Upper lobe of right lung (tissue), 1 donor: ENCODE measurements around the gene ADAMTS2. TPM values are rescaled to one million over a fixed set of nuclear protein-coding genes. Genes with fewer than 3 reads are reported as not detected.
A peak's percentile ranks its signal among the peaks of the same experiment; 100 is the strongest.

Experiments used
- ATAC-seq: fragments of 200-7000 bp; cut with Tn5 transposase; one replicate; pipeline ENCODE4 v1.9.1; 2020; ENCODE audit warnings: mild to moderate bottlenecking, moderate library complexity
- DNase-seq: peaks from one replicate; pipeline ENCODE4 v3.0.0-alpha.2; 2020
- H3K27ac ChIP-seq: fragments of 200-600 bp; one replicate; pipeline ENCODE4 v1.8.0; 2022
- H3K27me3 ChIP-seq: fragments of 200-600 bp; one replicate; pipeline ENCODE4 v1.8.0; 2022; ENCODE audit warnings: mild to moderate bottlenecking
- H3K36me3 ChIP-seq: fragments of 200-600 bp; one replicate; pipeline ENCODE4 v1.8.0; 2022
- H3K4me1 ChIP-seq: fragments of 200-600 bp; one replicate; pipeline ENCODE4 v1.8.0; 2022
- H3K4me3 ChIP-seq: fragments of 200-600 bp; one replicate; pipeline ENCODE4 v1.8.0; 2022; ENCODE audit warnings: mild to moderate bottlenecking
- H3K9me3 ChIP-seq: fragments of 200-600 bp; one replicate; pipeline ENCODE4 v1.8.0; 2022
- CTCF ChIP-seq: fragments of 200-600 bp; IDR thresholded peaks from one replicate; pipeline ENCODE4 v1.8.0; 2022; ENCODE audit warnings: antibody characterized with exemption
- intact Hi-C: fragments of 100-400 bp; cut with DNase I; formaldehyde crosslinking; loops from one replicate; pipeline ENCODE4 v1.11.0; 2022
- total RNA-seq: library from RNA; stranded (reverse); fragmentation: NEBNext Ultra II Directional; extraction: Animal tissue kit (Norgen Biotek cat#: 25700); gene quantifications from one replicate; pipeline ENCODE4 v1.2.1, GENCODE V29; 2021
- donor health status: DM: no; HTN: yes; CAD: no; lungs with severe emphysema.

ADAMTS2 gene
- total RNA-seq, 1 donor from 2014 or later, result 16.4 TPM

DNA sequence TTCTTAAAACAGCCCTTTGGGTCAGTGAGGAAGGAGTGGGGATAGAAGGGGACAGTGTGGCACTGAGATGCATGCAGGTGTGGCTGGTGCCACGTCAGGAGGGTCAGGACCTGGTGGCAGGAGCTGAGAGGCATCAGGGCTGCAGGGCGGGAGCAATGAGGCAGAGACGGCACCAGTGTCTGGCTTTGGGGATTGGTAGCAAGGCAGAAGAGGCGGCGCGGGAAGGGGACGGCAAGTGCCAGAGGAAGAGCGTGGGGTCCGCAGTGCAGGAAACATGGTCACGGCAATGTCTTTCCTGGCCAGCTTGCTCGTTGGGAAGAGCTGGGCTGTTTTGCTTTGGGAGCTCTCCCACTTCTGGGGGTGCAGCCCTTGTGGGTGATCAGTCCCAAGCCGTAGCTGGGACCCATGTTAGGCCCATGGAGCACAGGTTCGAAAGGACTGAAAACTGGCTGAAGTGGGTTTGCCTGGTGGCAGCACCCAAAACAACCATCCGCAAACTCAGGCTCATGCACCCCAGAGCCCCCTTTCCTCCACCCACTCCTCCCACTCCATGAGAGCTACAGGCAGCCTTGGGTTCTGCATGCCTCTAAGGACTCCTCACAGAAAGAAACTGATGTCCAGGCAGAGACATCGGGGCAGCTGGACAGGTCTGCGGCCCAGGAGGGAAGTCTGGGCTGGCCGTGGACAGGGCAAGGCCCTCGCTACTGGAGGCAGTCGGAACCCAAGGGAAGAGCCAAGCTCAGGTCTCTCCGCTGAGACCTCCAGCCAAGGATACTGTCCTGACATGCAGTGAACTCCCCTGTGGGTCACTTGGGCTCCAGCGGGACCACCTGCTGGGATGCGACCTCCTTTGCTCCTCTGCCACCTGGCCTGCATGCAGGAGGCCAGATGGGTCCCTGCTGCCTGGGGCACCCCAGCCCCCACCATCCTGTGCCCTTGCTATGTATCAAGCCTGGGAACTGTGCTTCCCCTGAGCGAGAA, 180.6 kb downstream of the ADAMTS2 start:
- Histone ChIP-seq H3K27me3 (peaks cover 7% of the 10 kb centered on the region), H3K36me3 (no peaks in the 10 kb centered on the region), H3K27ac (no peak overlapping the region), H3K4me3 (no peak overlapping the region), H3K4me1 (peaks cover 9% of the 10 kb centered on the region), H3K9me3 (no peaks in the 10 kb centered on the region)
- peak; percentile 62 for DNase-seq
- intact Hi-C loops, result loop anchor here (10.0 kb wide), 1 partner anchor 330 kb away; no protein-coding TSS in a partner anchor
- no peak for ATAC-seq
- no peak for TF ChIP-seq CTCF

GRCh38 chr5:179163236-179164155, 181.8 kb downstream of the ADAMTS2 start:
- Histone ChIP-seq H3K27ac (no peak overlapping the region), H3K9me3 (no peaks in the 10 kb centered on the region), H3K4me3 (no peak overlapping the region), H3K4me1 (peaks cover 9% of the 10 kb centered on the region), H3K27me3 (peaks cover 5% of the 10 kb centered on the region), H3K36me3 (no peaks in the 10 kb centered on the region)
- no peak for TF ChIP-seq CTCF
- intact Hi-C loops, result loop anchor here (10.0 kb wide), 1 partner anchor 331 kb away; no protein-coding TSS in a partner anchor
- ATAC-seq (no peak), DNase-seq (peak; percentile 47)

- Histone ChIP-seq H3K9me3 (no peaks in the 10 kb centered on the region), H3K4me3 (no peak overlapping the region), H3K36me3 (no peaks in the 10 kb centered on the region), H3K27ac (no peak overlapping the region), H3K4me1 (peaks cover 8% of the 10 kb centered on the region), H3K27me3 (peaks cover 5% of the 10 kb centered on the region)
- intact Hi-C loops, result loop anchor here (10.0 kb wide), 1 partner anchor 332 kb away; no protein-coding TSS in a partner anchor
- peak; percentile 57 for DNase-seq
- no peak for ATAC-seq
- no peak for TF ChIP-seq CTCF
Observed at GRCh38 chr5:179162351-179163235, 182.7 kb downstream of the ADAMTS2 start.

DNA sequence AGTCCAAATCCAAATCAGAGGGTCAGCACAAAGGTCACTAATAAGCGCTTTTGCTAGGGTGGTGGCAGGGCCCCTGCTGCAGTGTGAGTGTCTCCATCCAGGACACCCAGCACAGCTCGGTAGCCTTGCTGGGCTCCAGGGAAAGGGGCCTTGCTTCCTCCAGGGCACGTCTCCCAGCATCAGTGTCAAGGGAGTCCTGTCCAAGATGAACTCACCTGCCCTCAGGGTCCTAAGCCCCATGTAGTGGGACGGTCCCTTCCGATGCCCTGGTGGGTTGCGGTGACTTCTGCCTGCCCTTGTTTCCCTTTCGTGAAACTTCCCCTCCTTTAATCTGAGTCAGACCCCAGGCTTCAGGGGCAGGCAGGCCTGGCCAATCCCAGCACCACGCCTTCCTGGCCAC, 183.4 kb downstream of the ADAMTS2 start:
- H3K27me3 ChIP-seq, result peaks cover 5% of the 10 kb centered on the region
- intact Hi-C loops, result loop anchor here (10.0 kb wide), 1 partner anchor 333 kb away; no protein-coding TSS in a partner anchor
- ATAC-seq, result no peak
- no peak for TF ChIP-seq CTCF
- H3K4me1 ChIP-seq, result peaks cover 1% of the 10 kb centered on the region
- DNase-seq, result peak; percentile 40
- no peak overlapping the region for H3K27ac ChIP-seq
- no peak overlapping the region for H3K4me3 ChIP-seq
- no peaks in the 10 kb centered on the region for H3K36me3 ChIP-seq
- no peaks in the 10 kb centered on the region for H3K9me3 ChIP-seq

DNA sequence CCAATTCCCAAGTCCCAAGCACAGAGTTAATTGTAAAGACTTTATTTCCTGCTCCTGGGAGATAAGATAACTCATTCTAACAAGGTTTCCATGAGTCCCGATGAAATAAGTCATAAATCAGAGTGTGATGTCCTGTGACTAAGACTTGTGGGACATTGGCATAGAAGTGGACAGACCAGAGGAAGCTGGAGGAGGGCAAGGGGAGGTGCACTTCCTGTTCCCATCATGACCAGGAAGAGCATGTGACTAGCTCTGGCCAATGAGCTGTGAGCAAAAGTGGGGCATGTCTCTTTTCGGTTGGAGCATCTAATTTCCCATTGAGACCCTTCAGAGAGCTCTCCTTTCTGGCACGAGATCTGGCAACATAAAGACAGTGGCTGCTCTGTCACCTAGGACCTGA, 184.7 kb downstream of the ADAMTS2 start:
- DNase-seq, result no peak

More for the DNA sequence above, 184.7 kb downstream of the ADAMTS2 start:
- Histone ChIP-seq H3K4me1 (no peaks in the 10 kb centered on the region), H3K4me3 (no peak overlapping the region), H3K27ac (no peak overlapping the region), H3K9me3 (no peaks in the 10 kb centered on the region), H3K27me3 (no peaks in the 10 kb centered on the region), H3K36me3 (no peaks in the 10 kb centered on the region)
- no peak for TF ChIP-seq CTCF
- intact Hi-C loops, result loop anchor here (10.0 kb wide), 1 partner anchor 334 kb away; no protein-coding TSS in a partner anchor
- no peak for ATAC-seq
